HG02571 (cell line): ENCODE results near the gene KAT6B.

Experiments
- ATAC-seq: cut with Tn5 transposase; IDR thresholded peaks from one replicate; pipeline ENCODE4 v1.9.1; 2021; ENCODE audit warnings: mild to moderate bottlenecking, moderate library complexity; ENCODE audit not compliant: unreplicated experiment

The KAT6B gene

GRCh38 chr10:74977913-74978847 is 151.8 kb downstream of the KAT6B start:
- peak; percentile 73 for ATAC-seq

GRCh38 chr10:74981831-74982633 is 155.6 kb downstream of the KAT6B start:
- no peak for ATAC-seq

GRCh38 chr10:74982634-74982982 is 156.2 kb downstream of the KAT6B start:
- no peak for ATAC-seq

DNA sequence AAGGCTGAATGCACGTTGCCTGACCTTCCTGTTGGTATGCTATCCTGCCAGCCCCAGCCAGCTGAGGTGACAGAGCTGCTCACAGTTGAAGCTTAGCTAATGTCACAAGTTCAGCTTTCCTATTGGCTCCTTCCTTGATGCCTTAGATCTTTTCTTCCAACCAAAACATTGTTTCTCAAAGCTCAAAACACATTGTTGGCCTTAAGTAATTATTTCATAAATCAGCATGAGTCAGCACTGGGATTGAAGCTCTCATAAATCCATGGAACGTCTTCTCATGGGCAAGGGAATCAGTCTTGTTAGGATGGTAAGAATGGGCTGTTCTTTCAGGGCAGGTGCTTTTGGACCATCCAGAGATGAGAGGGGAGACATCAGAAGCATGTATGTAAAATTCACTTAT is 157.0 kb downstream of the KAT6B start:
- ATAC-seq, result no peak

DNA sequence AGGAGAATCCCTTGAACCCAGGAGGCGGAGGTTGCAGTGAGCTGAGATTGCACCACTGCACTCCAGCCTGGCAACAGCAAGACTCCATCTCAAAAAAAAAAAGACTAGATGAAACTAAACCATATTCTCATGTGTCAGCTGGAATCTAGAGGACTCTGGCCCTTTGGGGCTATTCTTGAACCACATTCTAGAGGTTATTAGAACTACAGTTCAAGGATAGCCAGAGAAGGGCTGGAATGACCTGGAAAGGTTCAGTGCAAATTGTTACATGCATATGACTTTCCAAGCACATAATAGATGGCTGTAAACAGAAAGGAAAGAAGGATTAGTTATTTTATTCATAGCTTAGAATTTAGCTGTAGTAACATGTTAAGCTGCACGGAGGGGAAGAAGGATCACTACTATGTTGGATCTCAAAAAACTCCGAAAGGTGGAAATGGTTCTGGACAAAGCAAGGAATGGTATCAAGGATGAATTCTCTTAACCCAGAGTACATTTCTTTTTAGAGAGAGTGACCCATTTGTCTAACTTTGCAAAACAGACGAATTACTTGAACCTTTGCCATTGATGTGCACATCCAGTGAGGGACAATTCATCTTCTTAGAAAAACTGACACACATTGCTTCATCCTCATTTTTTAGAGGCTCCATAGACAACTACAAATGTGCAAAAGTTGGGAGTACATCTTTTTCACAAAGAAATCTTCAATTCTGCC is 161.1 kb downstream of the KAT6B start:
- ATAC-seq, result no peak

DNA sequence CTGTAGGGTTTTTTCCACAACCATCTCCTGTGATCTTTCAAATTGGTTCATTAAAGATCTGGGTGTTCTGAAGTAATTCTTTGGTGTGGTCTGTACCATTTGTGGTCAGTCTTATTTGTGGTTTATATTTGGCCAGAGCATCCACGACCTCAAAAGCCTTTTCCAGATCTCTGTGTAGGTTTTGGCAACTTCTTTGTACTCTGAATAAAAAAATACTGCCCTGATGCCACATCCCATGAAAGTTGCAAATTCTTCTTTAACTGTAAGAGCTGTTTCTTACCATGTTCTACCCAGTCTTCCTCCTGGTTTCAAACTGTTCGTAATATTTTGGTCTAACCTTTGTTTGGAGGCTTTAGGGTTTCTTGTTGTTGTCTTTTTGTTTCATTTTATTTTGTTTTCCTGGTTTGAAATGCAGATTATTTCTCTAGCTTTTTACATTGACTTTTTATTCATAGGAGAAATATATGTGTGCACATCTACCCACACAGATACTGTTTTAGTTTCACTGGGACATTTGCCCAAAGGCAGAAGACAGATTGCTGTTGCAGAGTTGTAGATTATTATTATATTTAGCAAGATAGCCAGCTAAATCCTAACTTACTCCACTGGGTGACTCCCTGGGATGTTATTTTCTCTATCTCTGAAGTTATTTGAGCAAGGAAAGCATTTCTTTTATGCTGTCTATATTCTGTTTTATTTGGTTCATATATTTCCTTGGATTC is 161.8 kb downstream of the KAT6B start:
- ATAC-seq, result no peak

DNA sequence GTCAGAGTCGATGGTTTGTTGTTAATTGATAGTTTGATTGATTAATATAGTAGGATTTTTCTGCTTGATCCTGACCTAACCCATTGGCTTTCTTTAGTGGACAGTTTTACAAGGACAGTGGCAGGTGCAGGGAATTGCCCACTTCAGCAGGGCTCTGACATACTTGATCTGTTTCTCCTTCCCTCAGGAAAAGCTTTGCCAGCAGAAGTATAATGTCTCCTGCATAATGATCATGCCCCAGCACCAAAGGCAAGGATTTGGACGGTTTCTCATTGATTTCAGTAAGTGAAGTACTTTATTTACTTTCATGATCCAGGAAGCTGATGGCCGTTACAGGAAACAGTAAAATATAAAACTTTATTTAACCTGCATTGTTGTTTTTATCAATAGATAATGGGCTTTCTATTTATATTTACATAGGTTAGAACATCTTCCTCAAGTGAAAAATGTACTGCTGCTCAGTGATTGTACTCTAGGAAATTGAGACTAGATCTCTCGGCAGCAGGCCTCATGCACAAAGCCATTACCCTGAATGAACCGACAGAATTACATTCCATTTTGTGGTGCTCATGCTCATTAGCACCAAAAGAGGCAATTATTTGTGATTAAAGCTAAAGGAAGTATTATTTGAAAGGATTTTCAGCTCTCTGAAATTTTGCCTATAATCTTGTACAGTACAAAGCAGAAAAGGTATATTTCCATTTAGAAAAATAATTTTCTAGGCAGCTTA is 162.6 kb downstream of the KAT6B start:
- ATAC-seq, result no peak

- ATAC-seq, result no peak
These were observed 165.0 kb downstream of the KAT6B start for GRCh38 chr10:74991435-74991834.

DNA sequence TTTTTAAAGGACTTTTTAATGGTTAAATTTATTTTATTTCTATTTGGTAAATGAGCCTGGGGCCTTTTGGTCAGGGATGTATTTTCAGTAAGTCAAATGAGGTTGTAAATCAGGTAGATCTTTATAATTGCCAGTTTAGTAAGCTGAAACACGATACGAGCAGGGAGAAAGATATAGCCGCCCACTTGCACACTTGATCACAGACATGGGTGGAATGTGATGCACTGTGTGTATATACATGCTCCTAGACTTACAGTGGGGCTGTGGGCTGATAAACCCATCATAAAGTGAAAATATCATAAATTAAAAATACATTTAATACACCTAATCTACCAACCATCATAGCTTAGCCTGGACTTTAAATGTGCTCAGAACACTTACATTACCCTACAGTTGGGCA is 165.7 kb downstream of the KAT6B start:
- no peak for ATAC-seq

DNA sequence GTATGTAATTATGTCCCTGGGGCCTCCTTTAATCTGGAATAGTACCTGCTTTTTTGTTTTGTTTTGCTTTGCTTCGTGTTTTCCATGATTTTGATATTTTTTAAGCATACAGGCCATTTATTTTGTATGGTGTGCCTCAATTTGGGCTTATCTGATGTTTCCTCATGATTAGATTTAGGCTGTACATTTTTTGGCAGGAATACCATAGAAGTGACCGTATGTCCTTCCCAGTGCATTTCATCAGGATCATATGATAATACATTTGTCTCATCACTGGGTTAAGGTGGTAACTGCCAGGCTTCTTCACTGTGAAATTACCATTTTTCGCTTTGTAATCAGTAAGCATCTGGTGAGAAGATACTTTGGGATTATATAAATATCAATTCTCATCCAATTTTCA is 167.2 kb downstream of the KAT6B start:
- ATAC-seq, result no peak

DNA sequence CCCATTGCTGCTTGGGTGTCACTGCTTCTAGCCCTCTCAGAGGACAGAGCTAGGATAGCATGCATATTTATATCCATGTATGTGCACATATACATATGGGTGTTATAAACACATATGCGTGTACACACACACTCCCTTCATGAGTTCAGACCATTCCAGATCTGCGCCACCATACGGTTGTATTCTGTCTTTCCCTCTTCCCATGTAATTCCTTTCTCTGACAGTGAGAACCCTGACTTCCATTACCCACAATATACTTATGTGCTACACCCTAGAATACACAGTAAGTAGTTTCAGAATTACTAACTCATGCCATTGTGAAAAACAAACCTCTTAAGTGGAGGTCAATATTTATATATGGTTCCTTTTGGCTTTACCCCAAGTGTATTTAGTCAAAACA is 168.5 kb downstream of the KAT6B start:
- ATAC-seq, result no peak

- ATAC-seq, result no peak
These were observed 169.4 kb downstream of the KAT6B start for GRCh38 chr10:74995806-74996205.

GRCh38 chr10:74997163-74997562 is 170.8 kb downstream of the KAT6B start:
- ATAC-seq, result no peak

DNA sequence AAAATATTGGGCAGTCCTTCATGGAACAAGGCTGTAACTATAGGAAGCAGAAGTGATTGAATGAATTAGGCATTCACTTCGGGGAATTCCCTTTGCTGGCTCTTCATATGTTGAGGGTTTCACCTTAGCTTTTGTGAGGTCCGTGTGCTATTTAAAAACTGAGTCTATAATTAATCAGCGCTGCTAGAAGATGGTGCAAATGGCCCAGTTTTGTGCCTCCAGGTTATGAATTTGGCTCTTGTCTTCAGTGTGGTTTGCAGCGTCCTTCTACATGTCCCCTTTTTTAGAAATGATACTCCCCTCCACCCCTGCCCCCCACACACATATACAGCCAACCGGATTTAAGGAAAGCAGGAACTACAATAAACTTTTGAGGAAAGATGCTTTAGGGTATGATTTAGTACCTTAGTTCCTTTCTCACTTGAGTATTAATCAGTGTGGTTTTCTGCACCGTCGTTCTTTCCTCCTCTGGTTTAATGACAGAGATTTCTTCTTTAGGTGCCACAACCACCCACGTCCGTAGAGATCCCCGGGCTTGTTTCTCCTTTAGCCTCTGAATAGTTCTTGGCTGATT is 174.4 kb downstream of the KAT6B start:
- ATAC-seq, result no peak

GRCh38 chr10:75001715-75002350 is 175.4 kb downstream of the KAT6B start:
- no peak for ATAC-seq

DNA sequence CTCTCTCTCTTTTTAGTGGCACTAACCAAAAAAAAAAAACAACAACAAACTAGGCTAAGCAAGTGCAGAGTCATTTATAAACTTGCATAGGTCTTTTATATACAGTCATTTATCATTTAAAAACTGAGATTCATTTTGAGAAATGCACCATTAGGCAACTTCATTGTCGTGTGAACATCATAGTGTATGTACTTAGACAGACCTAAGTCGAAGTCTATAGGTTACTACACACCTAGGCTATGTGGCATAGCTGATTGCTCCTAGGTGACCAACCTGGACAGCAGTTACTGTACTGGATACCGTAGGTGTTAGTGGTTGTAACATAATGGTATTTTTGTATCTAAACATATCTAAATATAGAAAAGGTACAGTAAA is 175.9 kb downstream of the KAT6B start:
- ATAC-seq, result no peak

- ATAC-seq, result no peak
These were observed 176.7 kb downstream of the KAT6B start for GRCh38 chr10:75002967-75003594.

DNA sequence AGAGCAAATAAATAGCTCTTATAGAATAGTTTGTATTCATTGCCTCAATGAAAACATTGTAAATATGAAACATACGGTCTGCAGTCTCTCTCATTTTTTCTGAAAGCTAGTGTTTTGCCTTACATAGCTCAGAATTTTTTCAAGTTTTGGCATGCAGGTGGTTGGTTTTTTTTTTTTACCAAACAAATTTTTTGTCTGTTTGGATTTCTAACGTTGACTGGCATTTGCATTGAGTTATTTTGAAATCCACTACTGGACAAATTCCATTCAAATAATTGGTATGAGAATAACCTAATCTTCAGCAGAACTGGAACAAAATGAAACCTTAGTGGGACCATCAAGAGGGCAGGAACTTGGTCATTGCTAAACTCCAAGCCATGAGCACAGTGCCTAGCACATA is 177.5 kb downstream of the KAT6B start:
- no peak for ATAC-seq

- ATAC-seq, result no peak
These were observed 181.2 kb downstream of the KAT6B start for GRCh38 chr10:75007646-75008045.
